ENCODE data around the gene CCDC74B.
"Not testable (repeated sequence)": the region's sequence is repeated elsewhere in the genome, so short reads cannot be mapped to it uniquely, and the experiment has no call there.

DNA sequence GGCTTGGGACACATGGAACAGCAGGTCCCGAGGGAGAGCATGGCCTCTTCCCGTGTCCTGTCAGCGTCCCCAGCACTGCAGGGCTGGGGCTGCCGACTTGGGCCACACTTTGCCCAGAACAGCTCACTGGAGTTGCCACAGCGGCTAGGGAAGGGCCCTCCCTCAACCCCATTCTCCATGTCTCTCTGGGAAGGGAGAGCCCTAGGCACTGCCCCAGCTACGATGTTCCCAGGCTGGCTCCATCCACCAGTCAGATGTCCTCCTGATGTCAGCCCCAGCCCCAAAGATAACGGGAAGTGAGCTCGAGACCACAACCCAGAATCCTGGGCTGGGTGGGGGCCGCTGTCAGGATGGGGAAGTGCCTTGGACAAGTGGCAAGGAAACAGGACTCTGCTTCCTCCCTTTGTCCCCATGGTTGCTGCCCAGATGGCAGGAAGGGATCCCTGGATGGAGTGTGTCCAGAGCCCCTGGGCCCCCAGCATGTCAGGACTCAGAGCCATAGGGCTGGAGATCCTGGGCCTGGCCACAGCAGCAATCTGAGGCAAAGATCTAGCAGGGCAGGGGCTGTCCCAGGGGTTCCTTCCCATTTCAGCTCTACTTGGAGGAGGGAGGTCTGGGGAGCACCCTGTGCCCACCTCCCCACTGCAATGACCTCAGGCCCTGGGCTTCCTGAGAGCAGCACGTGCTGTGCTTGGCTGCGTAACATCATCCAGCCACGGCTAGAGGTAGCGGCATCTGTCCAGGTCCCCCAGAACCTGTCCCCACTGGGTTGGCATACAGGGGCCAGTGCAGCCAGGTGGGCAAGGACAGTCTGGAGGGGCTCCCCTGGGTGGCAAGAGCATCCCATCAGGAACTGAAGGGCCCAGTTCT is 2.3 kb downstream of the CCDC74B start:
- TF ChIP-seq, protein P1, sequence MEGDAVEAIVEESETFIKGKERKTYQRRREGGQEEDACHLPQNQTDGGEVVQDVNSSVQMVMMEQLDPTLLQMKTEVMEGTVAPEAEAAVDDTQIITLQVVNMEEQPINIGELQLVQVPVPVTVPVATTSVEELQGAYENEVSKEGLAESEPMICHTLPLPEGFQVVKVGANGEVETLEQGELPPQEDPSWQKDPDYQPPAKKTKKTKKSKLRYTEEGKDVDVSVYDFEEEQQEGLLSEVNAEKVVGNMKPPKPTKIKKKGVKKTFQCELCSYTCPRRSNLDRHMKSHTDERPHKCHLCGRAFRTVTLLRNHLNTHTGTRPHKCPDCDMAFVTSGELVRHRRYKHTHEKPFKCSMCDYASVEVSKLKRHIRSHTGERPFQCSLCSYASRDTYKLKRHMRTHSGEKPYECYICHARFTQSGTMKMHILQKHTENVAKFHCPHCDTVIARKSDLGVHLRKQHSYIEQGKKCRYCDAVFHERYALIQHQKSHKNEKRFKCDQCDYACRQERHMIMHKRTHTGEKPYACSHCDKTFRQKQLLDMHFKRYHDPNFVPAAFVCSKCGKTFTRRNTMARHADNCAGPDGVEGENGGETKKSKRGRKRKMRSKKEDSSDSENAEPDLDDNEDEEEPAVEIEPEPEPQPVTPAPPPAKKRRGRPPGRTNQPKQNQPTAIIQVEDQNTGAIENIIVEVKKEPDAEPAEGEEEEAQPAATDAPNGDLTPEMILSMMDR (IDR thresholded peaks at IDR 0.05), result not testable (repeated sequence)
- not testable (repeated sequence) for TF ChIP-seq POLR2A (IDR thresholded peaks at IDR 0.05)
